Right atrium auricular region (tissue), 2 donors: ENCODE measurements around the gene KIAA0753. TPM values are rescaled to one million over a fixed set of nuclear protein-coding genes. Genes with fewer than 3 reads are reported as not detected.

ENCODE experiments used
- DNase-seq: peaks from one replicate; pipeline ENCODE4 v3.0.0-alpha.2; 2019; ENCODE audit warnings: low spot score
- H3K27ac ChIP-seq, 2 donors: fragments of 200-600 bp; sonication (generic); 1 replicate in 1 of 2; 2 replicates in 1 of 2; pipeline ENCODE4 v1.5.1; 2016 to 2019
- H3K27me3 ChIP-seq, 2 donors: fragments of 200-600 bp; sonication (generic); one replicate each; pipeline versions ENCODE4 v1.5.1 to v1.6.0; 2017 to 2019
- H3K36me3 ChIP-seq: fragments of 200-600 bp; sonication (generic); one replicate; pipeline ENCODE4 v1.5.1; 2016
- H3K4me1 ChIP-seq, 2 donors: fragments of 200-600 bp; sonication (generic); one replicate each; pipeline versions ENCODE4 v1.5.1 to v1.6.0; 2017 to 2019
- H3K4me3 ChIP-seq, 2 donors: fragments of 200-600 bp; sonication (generic); 1 replicate in 1 of 2; 2 replicates in 1 of 2; pipeline ENCODE4 v1.5.1; 2017 to 2019; ENCODE audit warnings: mild to moderate bottlenecking in 1 of 2, moderate library complexity in 1 of 2
- H3K9me3 ChIP-seq, 2 donors: fragments of 200-600 bp; sonication (generic); one replicate each; pipeline ENCODE4 v1.5.1; 2019
- total RNA-seq, 2 donors: library from RNA; depleted of rRNA; stranded (reverse); fragments of >200 nt; gene quantifications; one replicate each; pipeline ENCODE4 v1.1.0, GENCODE V29; 2016
- TF ChIP-seq, protein P1 (sequence below), 2 donors: fragments of 200-600 bp; sonication (generic); IDR thresholded peaks; one replicate each; pipeline ENCODE4 v1.5.1; 2019; ENCODE audit warnings: antibody characterized with exemption in 2 of 2

KIAA0753 gene
- total RNA-seq, 2 donors from 2014 or later, result 5.3 to 8.4 TPM

DNA sequence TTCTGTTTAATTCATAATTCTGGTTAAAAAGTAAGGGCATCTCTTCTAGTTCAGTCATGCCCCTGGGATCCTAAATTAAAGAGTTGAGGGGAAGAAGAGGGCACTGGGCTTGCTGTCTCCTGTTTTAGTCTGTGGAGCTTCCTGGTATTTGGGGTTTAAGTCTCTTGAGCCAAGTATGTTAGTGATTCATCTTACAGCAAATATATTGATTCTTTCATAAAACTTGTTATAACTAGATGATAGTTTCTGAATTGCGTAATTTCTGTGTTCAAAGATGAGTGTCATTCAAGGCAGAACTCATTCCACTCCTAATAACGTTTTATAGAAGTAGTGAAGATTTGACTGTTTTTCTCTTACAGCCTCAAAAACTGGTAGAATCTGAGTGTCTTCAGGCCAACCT lies 2.1 kb upstream of the KIAA0753 start:
- TF ChIP-seq, protein P1, sequence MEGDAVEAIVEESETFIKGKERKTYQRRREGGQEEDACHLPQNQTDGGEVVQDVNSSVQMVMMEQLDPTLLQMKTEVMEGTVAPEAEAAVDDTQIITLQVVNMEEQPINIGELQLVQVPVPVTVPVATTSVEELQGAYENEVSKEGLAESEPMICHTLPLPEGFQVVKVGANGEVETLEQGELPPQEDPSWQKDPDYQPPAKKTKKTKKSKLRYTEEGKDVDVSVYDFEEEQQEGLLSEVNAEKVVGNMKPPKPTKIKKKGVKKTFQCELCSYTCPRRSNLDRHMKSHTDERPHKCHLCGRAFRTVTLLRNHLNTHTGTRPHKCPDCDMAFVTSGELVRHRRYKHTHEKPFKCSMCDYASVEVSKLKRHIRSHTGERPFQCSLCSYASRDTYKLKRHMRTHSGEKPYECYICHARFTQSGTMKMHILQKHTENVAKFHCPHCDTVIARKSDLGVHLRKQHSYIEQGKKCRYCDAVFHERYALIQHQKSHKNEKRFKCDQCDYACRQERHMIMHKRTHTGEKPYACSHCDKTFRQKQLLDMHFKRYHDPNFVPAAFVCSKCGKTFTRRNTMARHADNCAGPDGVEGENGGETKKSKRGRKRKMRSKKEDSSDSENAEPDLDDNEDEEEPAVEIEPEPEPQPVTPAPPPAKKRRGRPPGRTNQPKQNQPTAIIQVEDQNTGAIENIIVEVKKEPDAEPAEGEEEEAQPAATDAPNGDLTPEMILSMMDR (IDR thresholded peaks at IDR 0.05), result no peak
- H3K36me3 ChIP-seq, result peaks cover 18% of the 10 kb centered on the region
- H3K27ac ChIP-seq, result no peak overlapping the region
- no peak for DNase-seq
- H3K4me3 ChIP-seq, result no peak overlapping the region
- H3K9me3 ChIP-seq, result no peaks in the 10 kb centered on the region
- H3K4me1 ChIP-seq, result peaks cover 0 to 48% of the 10 kb centered on the region in 2 donors
- no peaks in the 10 kb centered on the region for H3K27me3 ChIP-seq

- peaks cover 0 to 45% of the 10 kb centered on the region in 2 donors for H3K4me1 ChIP-seq
- H3K27ac ChIP-seq, result peak overlapping the region; percentile 78 to 85
These were observed 844 bp upstream of the KIAA0753 start for GRCh38 chr17:6641247-6641863.

GRCh38 chr17:6639586-6640535 lies 650 bp downstream of the KIAA0753 start:
- no peak for DNase-seq
- peaks cover 0 to 45% of the 10 kb centered on the region in 2 donors for H3K4me1 ChIP-seq
- TF ChIP-seq, protein P1 (IDR thresholded peaks at IDR 0.05), result no peak
- H3K9me3 ChIP-seq, result no peaks in the 10 kb centered on the region
- H3K4me3 ChIP-seq, result peak overlapping the region; percentile 78 to 85
- H3K36me3 ChIP-seq, result peaks cover 12% of the 10 kb centered on the region
- H3K27ac ChIP-seq, result peak overlapping the region; percentile 78 to 85
- H3K27me3 ChIP-seq, result no peaks in the 10 kb centered on the region

More at GRCh38 chr17:6641247-6641863, 844 bp upstream of the KIAA0753 start:
- Histone ChIP-seq H3K36me3 (peaks cover 18% of the 10 kb centered on the region), H3K4me3 (peak overlapping the region; percentile 78 to 85), H3K9me3 (no peaks in the 10 kb centered on the region), H3K27me3 (no peaks in the 10 kb centered on the region)
- DNase-seq, result no peak
- TF ChIP-seq, protein P1 (IDR thresholded peaks at IDR 0.05), result no peak

DNA sequence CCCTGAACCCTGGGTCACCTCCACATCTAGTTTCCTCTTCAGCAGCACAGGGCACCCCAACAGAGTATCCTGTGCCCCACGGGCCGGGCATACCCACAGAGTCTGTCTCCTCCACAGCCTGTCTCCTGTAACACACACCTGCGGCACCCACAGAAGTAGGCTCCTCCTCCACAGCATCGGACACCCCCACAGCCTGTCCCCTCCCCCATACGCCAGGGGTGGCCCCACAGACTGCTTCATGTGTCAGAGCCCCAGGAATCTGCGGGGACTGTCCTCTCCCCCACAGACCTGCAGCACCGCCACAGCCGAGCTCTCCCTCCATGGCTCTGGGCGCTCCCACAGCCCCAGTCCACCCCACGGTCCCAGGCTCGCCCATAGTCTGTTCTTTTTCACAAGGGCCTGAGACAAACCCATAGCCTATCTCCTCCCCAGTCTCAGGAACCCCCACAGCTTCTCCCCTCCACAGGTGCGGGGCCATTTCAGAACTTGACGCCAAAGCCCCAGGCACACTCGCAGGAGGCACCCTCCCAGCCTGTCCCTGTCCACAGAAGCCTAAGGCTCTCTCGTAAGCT lies 1.4 kb downstream of the KIAA0753 start:
- TF ChIP-seq, protein P1 (IDR thresholded peaks at IDR 0.05), result no peak
- peak overlapping the region; percentile 78 to 85 for H3K4me3 ChIP-seq
- peak overlapping the region in 1 of 2 donors; percentile 78 for H3K27ac ChIP-seq
- no peaks in the 10 kb centered on the region for H3K27me3 ChIP-seq
- peaks cover 10% of the 10 kb centered on the region for H3K36me3 ChIP-seq
- no peak for DNase-seq
- H3K9me3 ChIP-seq, result no peaks in the 10 kb centered on the region
- H3K4me1 ChIP-seq, result peaks cover 0 to 45% of the 10 kb centered on the region in 2 donors

GRCh38 chr17:6638046-6638908 lies 2.2 kb downstream of the KIAA0753 start:
- no peak overlapping the region for H3K4me3 ChIP-seq
- H3K27ac ChIP-seq, result no peak overlapping the region
- DNase-seq, result no peak
- no peaks in the 10 kb centered on the region for H3K9me3 ChIP-seq
- TF ChIP-seq, protein P1 (IDR thresholded peaks at IDR 0.05), result no peak
- no peaks in the 10 kb centered on the region for H3K27me3 ChIP-seq
- peaks cover 0 to 43% of the 10 kb centered on the region in 2 donors for H3K4me1 ChIP-seq
- peaks cover 8% of the 10 kb centered on the region for H3K36me3 ChIP-seq
